RWPE1 (cell line): Measurements from ENCODE around the gene HIBCH.
A peak's percentile ranks its signal among the peaks of the same experiment; 100 is the strongest.

Source experiments
- CTCF ChIA-PET: fragments of 350-600 bp; sonication (Branson Sonifier 250); formaldehyde crosslinking; extraction: SDS; loops from one replicate; lab custom pipeline; 2021; lab: Yijun Ruan, JAX
- POLR2A ChIA-PET: fragments of 400-600 bp; formaldehyde crosslinking; extraction: SDS; loops from one replicate; lab custom pipeline; 2020; ENCODE audit warnings: antibody characterized with exemption; ENCODE audit not compliant: low non-redundant PET; lab: Yijun Ruan, JAX
- DNase-seq: peaks from one replicate; pipeline ENCODE4 v3.0.0; 2012; ENCODE audit warnings: low spot score
- H3K27ac ChIP-seq: fragments of 450-650 bp; 2 replicates; pipeline ENCODE4 v1.5.1; 2017
- CTCF ChIP-seq: fragments of 450-650 bp; conservative IDR thresholded peaks from 2 replicates; pipeline ENCODE4 v1.5.1; 2017; ENCODE audit warnings: low read depth, mild to moderate bottlenecking

HIBCH gene

GRCh38 chr2:190325588-190325987, 6.0 kb upstream of the HIBCH start:
- H3K27ac ChIP-seq: no peak overlapping the region
- ChIA-PET POLR2A (no interaction called here), CTCF (interaction anchor here (0.6 kb wide), 1 partner anchor 262 kb away, joined by 3 read pairs; no protein-coding TSS in a partner anchor)
- no peak for DNase-seq
- no peak for TF ChIP-seq CTCF

GRCh38 chr2:190323406-190323805, 3.8 kb upstream of the HIBCH start:
- no peak overlapping the region for H3K27ac ChIP-seq
- ChIA-PET CTCF (no interaction called here), POLR2A (no interaction called here)
- TF ChIP-seq CTCF: no peak
- DNase-seq: no peak

- DNase-seq: no peak
- ChIA-PET CTCF (interaction anchor here (0.6 to 0.8 kb wide), 2 partner anchors 28 to 36 kb away, joined by 3 to 4 read pairs; no protein-coding TSS in a partner anchor), POLR2A (no interaction called here)
- H3K27ac ChIP-seq: no peak overlapping the region
- no peak for TF ChIP-seq CTCF
Observed at GRCh38 chr2:190320696-190321095, 1.1 kb upstream of the HIBCH start.

- peak; percentile 8 for DNase-seq
- TF ChIP-seq CTCF: no peak
- ChIA-PET POLR2A (interaction anchor here (0.6 kb wide), 1 partner anchor 385 kb away, joined by 3 read pairs; no protein-coding TSS in a partner anchor), CTCF (interaction anchor here (0.5 to 0.9 kb wide), 4 partner anchors 19 to 258 kb away, joined by 3 to 4 read pairs (median 4); partner anchors contain the start of gene INPP1)
- peak overlapping the region; percentile 84 for H3K27ac ChIP-seq
Observed at GRCh38 chr2:190318931-190319554, 583 bp downstream of the HIBCH start.

GRCh38 chr2:190318514-190318913, 1.1 kb downstream of the HIBCH start:
- TF ChIP-seq CTCF: no peak
- no peak overlapping the region for H3K27ac ChIP-seq
- ChIA-PET CTCF (interaction anchor here (0.7 to 0.9 kb wide), 3 partner anchors 18 to 401 kb away, joined by 3 to 4 read pairs (median 3); partner anchors contain the start of gene INPP1), POLR2A (interaction anchor here (0.6 kb wide), 1 partner anchor 385 kb away, joined by 3 read pairs; no protein-coding TSS in a partner anchor)
- no peak for DNase-seq

GRCh38 chr2:190315273-190315672, 4.4 kb downstream of the HIBCH start:
- POLR2A ChIA-PET: no interaction called here
- CTCF ChIA-PET: interaction anchor here (0.6 to 0.7 kb wide), 4 partner anchors 12 to 585 kb away, joined by 4 to 7 read pairs (median 4); no protein-coding TSS in a partner anchor
- no peak overlapping the region for H3K27ac ChIP-seq
- no peak for DNase-seq
- TF ChIP-seq CTCF: no peak
